KMS-11 (cell line): ENCODE data around the gene SRM.

Source experiments
- H2AFZ ChIP-seq: fragments of 200-600 bp; sonication (generic); 2 replicates; pipeline ENCODE4 v1.6.1; 2016; ENCODE audit warnings: antibody characterized with exemption, mixed run types, low read depth
- H3K27ac ChIP-seq: fragments of 200-600 bp; sonication (generic); 2 replicates; pipeline ENCODE4 v1.6.1; 2016; ENCODE audit warnings: mild to moderate bottlenecking, mixed run types
- H3K27me3 ChIP-seq: fragments of 200-600 bp; sonication (generic); 2 replicates; pipeline ENCODE4 v1.6.1; 2017; ENCODE audit warnings: mild to moderate bottlenecking, low read depth, mixed run types, moderate library complexity; ENCODE audit not compliant: insufficient read depth
- H3K36me3 ChIP-seq: fragments of 200-600 bp; sonication (generic); 2 replicates; pipeline ENCODE4 v1.6.1; 2017; ENCODE audit warnings: mild to moderate bottlenecking, mixed run types; ENCODE audit not compliant: insufficient read depth
- H3K4me1 ChIP-seq: fragments of 200-600 bp; sonication (generic); 2 replicates; pipeline ENCODE4 v1.6.1; 2016; ENCODE audit warnings: mild to moderate bottlenecking, low read depth, mixed run types; ENCODE audit not compliant: poor library complexity, severe bottlenecking
- H3K4me2 ChIP-seq: fragments of 200-600 bp; sonication (generic); 2 replicates; pipeline ENCODE4 v1.7.0; 2016; ENCODE audit warnings: mild to moderate bottlenecking, mixed run types
- H3K4me3 ChIP-seq: fragments of 200-600 bp; sonication (generic); IDR thresholded peaks from 2 replicates; pipeline ENCODE4 v1.6.1; 2017; ENCODE audit warnings: low read depth, low read length, mixed read lengths; ENCODE audit not compliant: insufficient read depth
- H3K79me2 ChIP-seq: fragments of 200-600 bp; sonication (generic); 2 replicates; pipeline ENCODE4 v1.6.1; 2016; ENCODE audit warnings: low read depth, mixed run types; ENCODE audit not compliant: insufficient read depth
- H3K9ac ChIP-seq: fragments of 200-600 bp; sonication (generic); 2 replicates; pipeline ENCODE4 v1.6.1; 2016; ENCODE audit warnings: mild to moderate bottlenecking, mixed run types
- H4K20me1 ChIP-seq: fragments of 200-600 bp; sonication (generic); 2 replicates; pipeline ENCODE4 v1.6.1; 2016; ENCODE audit warnings: mild to moderate bottlenecking, mixed run types; ENCODE audit not compliant: insufficient read depth
- CTCF ChIP-seq: fragments of 200-600 bp; sonication (generic); conservative IDR thresholded peaks from 2 replicates; pipeline ENCODE4 v1.6.1; 2017; ENCODE audit warnings: low read depth, mild to moderate bottlenecking, antibody characterized with exemption, low read length, moderate library complexity, mixed read lengths

Gene SRM

GRCh38 chr1:11056504-11056903, 3.3 kb downstream of the SRM start:
- H3K9ac ChIP-seq = no peak overlapping the region

GRCh38 chr1:11055676-11056075, 4.1 kb downstream of the SRM start:
- Histone ChIP-seq H3K27me3 (no peaks in the 10 kb centered on the region), H2AFZ (no peak overlapping the region), H3K9ac (no peak overlapping the region), H3K36me3 (peaks cover 12% of the 10 kb centered on the region; the same call in 1 of the 2 replicates), H3K4me2 (no peak overlapping the region), H3K27ac (no peak overlapping the region), H3K4me3 (no peak overlapping the region), H4K20me1 (no peaks in the 10 kb centered on the region), H3K4me1 (peaks cover 11% of the 10 kb centered on the region), H3K79me2 (peaks cover 26% of the 10 kb centered on the region)
- TF ChIP-seq CTCF = no peak

More at GRCh38 chr1:11056504-11056903, 3.3 kb downstream of the SRM start:
- Histone ChIP-seq H3K79me2 (peaks cover 34% of the 10 kb centered on the region), H2AFZ (no peak overlapping the region), H3K4me2 (no peak overlapping the region), H3K36me3 (peaks cover 12% of the 10 kb centered on the region; the same call in 1 of the 2 replicates), H3K4me3 (no peak overlapping the region), H3K27me3 (no peaks in the 10 kb centered on the region), H3K27ac (no peak overlapping the region), H3K4me1 (peaks cover 19% of the 10 kb centered on the region), H4K20me1 (no peaks in the 10 kb centered on the region)
- no peak for TF ChIP-seq CTCF

GRCh38 chr1:11054666-11055065, 5.2 kb downstream of the SRM start:
- Histone ChIP-seq H3K27ac (no peak overlapping the region), H3K27me3 (no peaks in the 10 kb centered on the region), H3K4me3 (no peak overlapping the region), H3K36me3 (peaks cover 12% of the 10 kb centered on the region; the same call in 1 of the 2 replicates), H4K20me1 (no peaks in the 10 kb centered on the region), H3K4me2 (no peak overlapping the region), H3K4me1 (peaks cover 11% of the 10 kb centered on the region), H3K9ac (no peak overlapping the region), H3K79me2 (peaks cover 21% of the 10 kb centered on the region), H2AFZ (no peak overlapping the region)
- TF ChIP-seq CTCF = no peak

- no peak overlapping the region for H3K4me3 ChIP-seq
- peaks cover 12% of the 10 kb centered on the region; the same call in 1 of the 2 replicates for H3K36me3 ChIP-seq
- no peaks in the 10 kb centered on the region for H4K20me1 ChIP-seq
- no peak for TF ChIP-seq CTCF
- H3K79me2 ChIP-seq = peaks cover 16% of the 10 kb centered on the region
- H3K4me1 ChIP-seq = peaks cover 11% of the 10 kb centered on the region
- H2AFZ ChIP-seq = no peak overlapping the region
- no peaks in the 10 kb centered on the region for H3K27me3 ChIP-seq
- no peak overlapping the region for H3K27ac ChIP-seq
- no peak overlapping the region for H3K9ac ChIP-seq
- H3K4me2 ChIP-seq = no peak overlapping the region
These were observed 5.6 kb downstream of the SRM start for GRCh38 chr1:11054181-11054580.
